ENCODE results near the gene TTC17. TPM values are rescaled to one million over a fixed set of nuclear protein-coding genes. Genes with fewer than 3 reads are reported as not detected.

Gene TTC17
- polyA plus RNA-seq, 1 experiment = 104 TPM

GRCh38 chr11:43359422-43359818 lies 700 bp downstream of the TTC17 start:
- no peaks in the 10 kb centered on the region for H3K27me3 ChIP-seq (ENCODE audit: control insufficient read depth, insufficient read depth, low read length)
- peak overlapping the region; percentile 89 for H3K4me3 ChIP-seq (ENCODE audit: low read depth, low read length)
- peaks cover 4% of the 10 kb centered on the region; the same call in 1 of the 2 replicates for H3K36me3 ChIP-seq (ENCODE audit: control insufficient read depth, insufficient read depth, low read length)
- no peak for DNase-seq (ENCODE audit: low read depth)
- no peak for TF ChIP-seq CTCF (IDR thresholded peaks at IDR 0.05; ENCODE audit: insufficient read depth, low read depth, low read length)
- POLR2A ChIA-PET = no interaction called here
- CTCF ChIA-PET = interaction anchor here (1.6 kb wide), 1 partner anchor 47 kb away, joined by 3 read pairs; no protein-coding TSS in a partner anchor

- peaks cover 6% of the 10 kb centered on the region for H3K36me3 ChIP-seq (ENCODE audit: control insufficient read depth, insufficient read depth, low read length)
- POLR2A ChIA-PET = no interaction called here
- DNase-seq (ENCODE audit: low read depth) = no peak
- no peak for TF ChIP-seq CTCF (IDR thresholded peaks at IDR 0.05; ENCODE audit: insufficient read depth, low read depth, low read length)
- CTCF ChIA-PET = interaction anchor here (0.6 to 1.1 kb wide), 3 partner anchors 35 to 464 kb away, joined by 3 read pairs; partner anchors contain the start of gene API5
- no peaks in the 10 kb centered on the region for H3K27me3 ChIP-seq (ENCODE audit: control insufficient read depth, insufficient read depth, low read length)
- H3K4me3 ChIP-seq (ENCODE audit: low read depth, low read length) = no peak overlapping the region
Observed at GRCh38 chr11:43360361-43361032, 1.8 kb downstream of the TTC17 start.

GRCh38 chr11:43366677-43367076 lies 8.0 kb downstream of the TTC17 start:
- DNase-seq (ENCODE audit: low read depth) = no peak
- ChIA-PET CTCF (interaction anchor here (1.2 kb wide), 2 partner anchors 9 to 51 kb away, joined by 3 to 4 read pairs; no protein-coding TSS in a partner anchor), POLR2A (no interaction called here)
- TF ChIP-seq CTCF (IDR thresholded peaks at IDR 0.05; ENCODE audit: insufficient read depth, low read depth, low read length) = no peak
- H3K4me3 ChIP-seq (ENCODE audit: low read depth, low read length) = no peak overlapping the region
- H3K36me3 ChIP-seq (ENCODE audit: control insufficient read depth, insufficient read depth, low read length) = peaks cover 6% of the 10 kb centered on the region
- H3K27me3 ChIP-seq (ENCODE audit: control insufficient read depth, insufficient read depth, low read length) = no peaks in the 10 kb centered on the region

GRCh38 chr11:43367382-43368178 lies 8.9 kb downstream of the TTC17 start:
- CTCF ChIA-PET = interaction anchor here (1.2 kb wide), 2 partner anchors 10 to 50 kb away, joined by 3 to 4 read pairs; no protein-coding TSS in a partner anchor
- no peak for DNase-seq (ENCODE audit: low read depth)
- POLR2A ChIA-PET = no interaction called here
- H3K27me3 ChIP-seq (ENCODE audit: control insufficient read depth, insufficient read depth, low read length) = no peaks in the 10 kb centered on the region
- H3K36me3 ChIP-seq (ENCODE audit: control insufficient read depth, insufficient read depth, low read length) = peaks cover 4% of the 10 kb centered on the region
- TF ChIP-seq CTCF (IDR thresholded peaks at IDR 0.05; ENCODE audit: insufficient read depth, low read depth, low read length) = no peak
- no peak overlapping the region for H3K4me3 ChIP-seq (ENCODE audit: low read depth, low read length)

- no peaks in the 10 kb centered on the region for H3K36me3 ChIP-seq (ENCODE audit: control insufficient read depth, insufficient read depth, low read length)
- H3K4me3 ChIP-seq (ENCODE audit: low read depth, low read length) = no peak overlapping the region
- ChIA-PET CTCF (no interaction called here), POLR2A (no interaction called here)
- no peak for TF ChIP-seq CTCF (IDR thresholded peaks at IDR 0.05; ENCODE audit: insufficient read depth, low read depth, low read length)
- no peaks in the 10 kb centered on the region for H3K27me3 ChIP-seq (ENCODE audit: control insufficient read depth, insufficient read depth, low read length)
- no peak for DNase-seq (ENCODE audit: low read depth)
Observed at GRCh38 chr11:43376065-43376464, 17.3 kb downstream of the TTC17 start.
